Erythroblast (primary cell): Measurements from ENCODE around the gene SPATS2L.

Source experiments
- DNase-seq, 2 experiments: peaks; one replicate each; lab custom pipeline; 2025; lab: John Stamatoyannopoulos, UW
- GATA1 ChIP-seq: IDR thresholded peaks from 2 replicates; pipeline ENCODE4 v1.6.1; 2011; ENCODE audit warnings: low read depth, mild to moderate bottlenecking, control low read depth, low read length, moderate library complexity
- POLR2A ChIP-seq: IDR thresholded peaks from 2 replicates; pipeline ENCODE4 v1.6.1; 2011; ENCODE audit warnings: mild to moderate bottlenecking, low read length

Gene SPATS2L

GRCh38 chr2:200394045-200394444 lies 87.6 kb downstream of the SPATS2L start:
- TF ChIP-seq GATA1 (no peak), POLR2A (no peak)
- DNase-seq, result no peak

- TF ChIP-seq GATA1 (no peak), POLR2A (no peak)
- no peak for DNase-seq
These were observed 90.3 kb downstream of the SPATS2L start for GRCh38 chr2:200396781-200397242.

- TF ChIP-seq GATA1, result no peak
- TF ChIP-seq POLR2A, result no peak
- DNase-seq, result no peak
These were observed 91.3 kb downstream of the SPATS2L start for GRCh38 chr2:200397785-200398184.

- DNase-seq, result no peak
- TF ChIP-seq POLR2A (no peak), GATA1 (no peak)
These were observed 92.6 kb downstream of the SPATS2L start for GRCh38 chr2:200399046-200399445.

GRCh38 chr2:200399636-200400035 lies 93.1 kb downstream of the SPATS2L start:
- DNase-seq, result no peak
- TF ChIP-seq GATA1 (no peak), POLR2A (no peak)

- DNase-seq, result no peak
These were observed 97.3 kb downstream of the SPATS2L start for GRCh38 chr2:200403814-200404213.

GRCh38 chr2:200404615-200405014 lies 98.1 kb downstream of the SPATS2L start:
- TF ChIP-seq GATA1 (no peak), POLR2A (no peak)
- DNase-seq, result no peak

More at GRCh38 chr2:200403814-200404213, 97.3 kb downstream of the SPATS2L start:
- no peak for TF ChIP-seq POLR2A
- TF ChIP-seq GATA1, result no peak

GRCh38 chr2:200405599-200406298 lies 99.3 kb downstream of the SPATS2L start:
- no peak for DNase-seq
- TF ChIP-seq POLR2A, result no peak

- no peak for DNase-seq
These were observed 99.9 kb downstream of the SPATS2L start for GRCh38 chr2:200406379-200406778.

GRCh38 chr2:200408428-200409316 lies 102.2 kb downstream of the SPATS2L start:
- peak in 1 of 2 experiments; percentile 1 for DNase-seq
- no peak for TF ChIP-seq GATA1
- TF ChIP-seq POLR2A, result no peak

More at GRCh38 chr2:200406379-200406778, 99.9 kb downstream of the SPATS2L start:
- TF ChIP-seq POLR2A, result no peak
- no peak for TF ChIP-seq GATA1

- no peak for DNase-seq
- TF ChIP-seq GATA1 (no peak), POLR2A (no peak)
These were observed 105.3 kb downstream of the SPATS2L start for GRCh38 chr2:200411831-200412230.

- TF ChIP-seq GATA1, result no peak
- no peak for DNase-seq
These were observed 107.9 kb downstream of the SPATS2L start for GRCh38 chr2:200414367-200414766.

- no peak for TF ChIP-seq GATA1
- TF ChIP-seq POLR2A, result no peak
- no peak for DNase-seq
These were observed 109.0 kb downstream of the SPATS2L start for GRCh38 chr2:200415455-200415854.

- TF ChIP-seq GATA1, result no peak
- TF ChIP-seq POLR2A, result no peak
- DNase-seq, result no peak
These were observed 110.4 kb downstream of the SPATS2L start for GRCh38 chr2:200416878-200417277.
